Kidney epithelial cell (primary cell): ENCODE measurements around the gene SPDYA. TPM values are rescaled to one million over a fixed set of nuclear protein-coding genes. Genes with fewer than 3 reads are reported as not detected.
A peak's percentile ranks its signal among the peaks of the same experiment; 100 is the strongest.

Experiments
- DNase-seq: peaks from one replicate; pipeline ENCODE4 v3.0.0-alpha.2; 2010; ENCODE audit warnings: low read depth
- H3K27me3 ChIP-seq: 2 replicates; pipeline ENCODE4 v1.6.0; 2011; ENCODE audit warnings: low read length; ENCODE audit not compliant: control insufficient read depth, insufficient read depth
- H3K36me3 ChIP-seq: 2 replicates; pipeline ENCODE4 v1.5.1; 2011; ENCODE audit warnings: low read length; ENCODE audit not compliant: control insufficient read depth, insufficient read depth
- H3K4me3 ChIP-seq: 2 replicates; pipeline ENCODE4 v1.5.1; 2011; ENCODE audit warnings: low read depth, mild to moderate bottlenecking, control low read depth, low read length
- total RNA-seq: library from RNA; depleted of rRNA; stranded (reverse); fragments of >200 nt; gene quantifications from 2 replicates; pipeline ENCODE4 v1.2.3, GENCODE V29; 2015
- TF ChIP-seq, protein P1 (sequence below): IDR thresholded peaks from 2 replicates; pipeline ENCODE4 v1.5.1; 2011; ENCODE audit warnings: mild to moderate bottlenecking, moderate library complexity, low read length, control low read depth, inconsistent platforms; ENCODE audit not compliant: insufficient read depth, poor library complexity, severe bottlenecking

Gene SPDYA
- total RNA-seq, 1 donor from 2014 or later, result not detected

GRCh38 chr2:28880193-28880592 is 69.6 kb downstream of the SPDYA start:
- Histone ChIP-seq H3K4me3 (no peak overlapping the region), H3K36me3 (no peaks in the 10 kb centered on the region), H3K27me3 (peaks cover 6% of the 10 kb centered on the region)
- TF ChIP-seq, protein P1, sequence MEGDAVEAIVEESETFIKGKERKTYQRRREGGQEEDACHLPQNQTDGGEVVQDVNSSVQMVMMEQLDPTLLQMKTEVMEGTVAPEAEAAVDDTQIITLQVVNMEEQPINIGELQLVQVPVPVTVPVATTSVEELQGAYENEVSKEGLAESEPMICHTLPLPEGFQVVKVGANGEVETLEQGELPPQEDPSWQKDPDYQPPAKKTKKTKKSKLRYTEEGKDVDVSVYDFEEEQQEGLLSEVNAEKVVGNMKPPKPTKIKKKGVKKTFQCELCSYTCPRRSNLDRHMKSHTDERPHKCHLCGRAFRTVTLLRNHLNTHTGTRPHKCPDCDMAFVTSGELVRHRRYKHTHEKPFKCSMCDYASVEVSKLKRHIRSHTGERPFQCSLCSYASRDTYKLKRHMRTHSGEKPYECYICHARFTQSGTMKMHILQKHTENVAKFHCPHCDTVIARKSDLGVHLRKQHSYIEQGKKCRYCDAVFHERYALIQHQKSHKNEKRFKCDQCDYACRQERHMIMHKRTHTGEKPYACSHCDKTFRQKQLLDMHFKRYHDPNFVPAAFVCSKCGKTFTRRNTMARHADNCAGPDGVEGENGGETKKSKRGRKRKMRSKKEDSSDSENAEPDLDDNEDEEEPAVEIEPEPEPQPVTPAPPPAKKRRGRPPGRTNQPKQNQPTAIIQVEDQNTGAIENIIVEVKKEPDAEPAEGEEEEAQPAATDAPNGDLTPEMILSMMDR, result no peak
- no peak for DNase-seq

DNA sequence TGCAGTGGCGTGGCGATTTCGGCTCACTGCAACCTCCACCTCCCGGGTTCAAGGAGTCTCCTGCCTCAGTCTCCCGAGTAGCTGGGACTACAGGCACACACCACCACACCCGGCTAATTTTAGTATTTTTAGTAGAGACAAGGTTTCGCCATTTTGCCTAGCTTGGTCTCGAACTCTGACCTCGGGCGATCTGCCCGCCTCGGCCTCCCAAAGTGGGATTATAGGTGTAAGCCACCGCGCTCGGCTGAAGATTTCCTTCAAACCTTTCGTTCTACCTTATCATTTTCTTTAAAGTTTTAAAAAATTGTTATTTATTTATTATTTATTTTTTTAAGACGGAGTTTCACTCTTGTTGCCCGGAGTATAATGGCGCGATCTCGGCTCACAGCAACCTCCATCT is 82.9 kb downstream of the SPDYA start:
- no peak for DNase-seq
- TF ChIP-seq, protein P1, result no peak
- Histone ChIP-seq H3K4me3 (no peak overlapping the region), H3K27me3 (peaks cover 2% of the 10 kb centered on the region), H3K36me3 (no peaks in the 10 kb centered on the region)

DNA sequence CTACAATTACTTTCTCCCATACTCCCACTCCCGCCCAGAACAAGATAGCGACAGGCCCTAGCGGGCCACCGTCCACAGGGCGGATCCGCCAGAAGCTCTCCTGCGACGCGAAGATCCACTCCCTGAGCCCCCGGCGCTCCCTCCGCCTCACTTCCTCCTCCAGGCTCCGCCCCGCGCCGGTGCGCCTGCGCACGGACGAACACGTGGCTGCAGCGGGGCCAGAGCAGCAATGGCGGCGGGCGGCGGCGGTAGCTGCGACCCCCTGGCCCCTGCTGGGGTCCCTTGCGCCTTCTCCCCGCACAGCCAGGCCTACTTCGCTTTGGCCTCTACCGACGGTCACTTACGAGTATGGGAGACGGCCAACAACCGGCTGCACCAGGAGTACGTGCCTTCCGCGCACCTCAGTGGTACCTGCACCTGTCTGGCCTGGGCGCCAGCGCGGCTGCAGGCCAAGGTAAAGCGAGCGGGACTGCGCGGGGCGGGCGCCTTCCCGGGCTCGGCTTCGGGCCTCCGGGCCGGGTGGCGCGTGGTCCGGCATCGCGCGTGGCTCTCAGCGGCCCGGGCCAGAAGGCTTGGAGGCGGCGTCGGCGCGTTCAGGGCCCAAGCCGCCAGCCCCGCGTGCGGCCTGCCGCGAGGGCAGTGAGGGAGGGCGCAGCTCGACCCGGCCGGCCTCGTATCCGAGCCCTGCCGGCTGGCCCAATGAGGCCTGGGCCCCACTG is 84.0 kb downstream of the SPDYA start, which contains the start of gene WDR43:
Gene WDR43 (plus strand): TSS at position 198 of the 719 bp plus-strand sequence. CDS start 32 bp downstream, at position 230.
- H3K36me3 ChIP-seq, result no peaks in the 10 kb centered on the region
- TF ChIP-seq, protein P1, result no peak
- peak; percentile 96 for DNase-seq

DNA sequence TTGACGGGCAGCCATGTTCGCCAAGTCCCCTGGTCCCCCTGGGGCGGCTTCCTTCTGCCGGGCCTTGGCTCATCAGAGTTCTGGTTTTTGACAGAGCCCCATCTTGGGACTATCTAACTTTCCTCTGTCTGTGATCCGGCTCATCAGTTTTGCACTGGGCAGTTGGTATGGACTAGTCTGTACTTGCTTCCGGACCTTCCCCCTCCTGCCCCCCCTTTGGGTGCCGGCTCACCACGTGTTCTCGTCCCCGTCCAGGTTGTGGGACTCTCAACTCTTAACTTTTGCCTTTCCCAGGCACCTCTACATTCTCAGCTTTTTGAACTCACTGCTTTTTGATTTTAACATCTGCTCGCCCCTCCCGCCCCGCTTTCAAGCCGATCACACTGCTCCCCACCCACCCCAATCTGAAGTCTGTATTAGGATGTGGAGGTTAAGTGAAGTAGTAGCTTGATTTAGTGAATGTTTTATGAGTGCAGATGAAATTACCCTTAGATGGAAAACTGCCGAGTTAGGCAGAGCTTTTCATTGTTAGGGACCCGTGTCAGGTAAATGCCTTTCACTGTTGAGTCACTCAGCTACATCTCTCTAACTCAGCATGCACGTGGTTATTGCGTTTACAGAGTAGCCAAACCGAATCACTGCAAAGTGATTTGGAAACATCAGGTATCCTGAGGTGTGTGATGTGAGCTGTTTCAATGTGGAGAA is 84.7 kb downstream of the SPDYA start:
- Histone ChIP-seq H3K27me3 (peaks cover 2% of the 10 kb centered on the region), H3K36me3 (no peaks in the 10 kb centered on the region), H3K4me3 (peak overlapping the region; percentile 99)
- peak; percentile 44 for DNase-seq
- TF ChIP-seq, protein P1, result no peak

More for the DNA sequence above, 84.0 kb downstream of the SPDYA start, which contains the start of gene WDR43:
- Histone ChIP-seq H3K27me3 (peaks cover 2% of the 10 kb centered on the region), H3K4me3 (peak within 1 kb of the TSS; percentile 99)

GRCh38 chr2:28896906-28897305 is 86.3 kb downstream of the SPDYA start:
- no peaks in the 10 kb centered on the region for H3K36me3 ChIP-seq
- DNase-seq, result no peak

More at GRCh38 chr2:28896906-28897305, 86.3 kb downstream of the SPDYA start:
- no peak overlapping the region for H3K4me3 ChIP-seq
- H3K27me3 ChIP-seq, result no peaks in the 10 kb centered on the region
- TF ChIP-seq, protein P1, result no peak
